GM12873 (cell line): ENCODE results near the gene GNA15.
A peak's percentile ranks its signal among the peaks of the same experiment; 100 is the strongest.

Source experiments
- TF ChIP-seq, protein P1 (sequence below): IDR thresholded peaks from 2 replicates; pipeline ENCODE4 v1.5.1; 2012; ENCODE audit warnings: low read depth, mild to moderate bottlenecking, moderate library complexity, low read length, control low read depth; ENCODE audit not compliant: insufficient read depth; ENCODE audit errors: missing control alignments

The GNA15 gene

DNA sequence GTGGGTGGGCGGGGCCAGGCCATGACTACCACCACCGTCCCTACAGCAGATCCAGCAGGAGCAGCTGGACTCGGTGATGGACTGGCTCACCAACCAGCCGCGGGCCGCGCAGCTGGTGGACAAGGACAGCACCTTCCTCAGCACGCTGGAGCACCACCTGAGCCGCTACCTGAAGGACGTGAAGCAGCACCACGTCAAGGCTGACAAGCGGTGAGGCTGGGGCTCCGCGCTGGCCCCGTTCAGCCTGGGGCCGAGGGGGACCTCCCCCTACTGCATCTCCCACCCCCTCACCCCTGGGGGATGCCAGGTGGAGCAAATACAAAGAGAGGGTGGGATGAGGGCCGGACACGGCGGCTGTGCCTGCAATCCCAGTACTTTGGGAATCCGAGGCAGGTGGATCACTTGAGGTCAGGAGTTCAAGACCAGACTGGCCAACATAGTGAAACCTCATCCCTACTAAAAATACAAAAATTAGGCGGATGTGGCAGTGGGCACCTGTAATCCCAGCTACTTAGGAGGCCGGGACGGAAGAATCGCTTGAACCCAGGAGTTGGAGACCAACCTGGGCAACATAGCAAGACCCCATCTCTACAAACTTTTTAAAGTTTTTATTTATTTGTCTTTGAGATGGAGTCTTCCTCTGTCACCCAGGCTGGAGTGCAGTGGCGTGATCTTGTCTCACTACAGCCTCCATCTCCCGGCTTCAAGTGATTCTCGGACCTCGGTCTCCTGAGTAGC is 70.6 kb downstream of the GNA15 start:
- TF ChIP-seq, protein P1, sequence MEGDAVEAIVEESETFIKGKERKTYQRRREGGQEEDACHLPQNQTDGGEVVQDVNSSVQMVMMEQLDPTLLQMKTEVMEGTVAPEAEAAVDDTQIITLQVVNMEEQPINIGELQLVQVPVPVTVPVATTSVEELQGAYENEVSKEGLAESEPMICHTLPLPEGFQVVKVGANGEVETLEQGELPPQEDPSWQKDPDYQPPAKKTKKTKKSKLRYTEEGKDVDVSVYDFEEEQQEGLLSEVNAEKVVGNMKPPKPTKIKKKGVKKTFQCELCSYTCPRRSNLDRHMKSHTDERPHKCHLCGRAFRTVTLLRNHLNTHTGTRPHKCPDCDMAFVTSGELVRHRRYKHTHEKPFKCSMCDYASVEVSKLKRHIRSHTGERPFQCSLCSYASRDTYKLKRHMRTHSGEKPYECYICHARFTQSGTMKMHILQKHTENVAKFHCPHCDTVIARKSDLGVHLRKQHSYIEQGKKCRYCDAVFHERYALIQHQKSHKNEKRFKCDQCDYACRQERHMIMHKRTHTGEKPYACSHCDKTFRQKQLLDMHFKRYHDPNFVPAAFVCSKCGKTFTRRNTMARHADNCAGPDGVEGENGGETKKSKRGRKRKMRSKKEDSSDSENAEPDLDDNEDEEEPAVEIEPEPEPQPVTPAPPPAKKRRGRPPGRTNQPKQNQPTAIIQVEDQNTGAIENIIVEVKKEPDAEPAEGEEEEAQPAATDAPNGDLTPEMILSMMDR, result no peak

DNA sequence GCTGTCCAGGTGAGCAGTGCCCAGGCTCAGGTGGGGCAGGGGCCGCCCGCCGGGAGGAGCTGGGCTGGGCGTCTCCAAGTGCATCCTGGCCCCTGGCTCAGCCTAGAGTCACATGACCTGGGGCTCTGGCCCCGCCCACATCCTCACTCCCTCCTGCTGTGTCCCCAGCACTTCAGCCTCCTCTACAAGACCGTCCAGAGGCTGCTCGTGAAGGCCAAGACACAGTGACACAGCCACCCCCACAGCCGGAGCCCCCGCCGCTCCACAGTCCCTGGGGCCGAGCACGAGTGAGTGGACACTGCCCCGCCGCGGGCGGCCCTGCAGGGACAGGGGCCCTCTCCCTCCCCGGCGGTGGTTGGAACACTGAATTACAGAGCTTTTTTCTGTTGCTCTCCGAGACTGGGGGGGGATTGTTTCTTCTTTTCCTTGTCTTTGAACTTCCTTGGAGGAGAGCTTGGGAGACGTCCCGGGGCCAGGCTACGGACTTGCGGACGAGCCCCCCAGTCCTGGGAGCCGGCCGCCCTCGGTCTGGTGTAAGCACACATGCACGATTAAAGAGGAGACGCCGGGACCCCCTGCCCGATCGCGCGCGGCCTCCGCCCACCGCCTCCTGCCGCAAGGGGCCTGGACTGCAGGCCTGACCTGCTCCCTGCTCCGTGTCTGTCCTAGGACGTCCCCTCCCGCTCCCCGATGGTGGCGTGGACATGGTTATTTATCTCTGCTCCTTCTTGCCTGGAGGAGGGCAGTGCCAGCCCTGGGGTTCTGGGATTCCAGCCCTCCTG is 71.8 kb downstream of the GNA15 start:
- TF ChIP-seq, protein P1, result no peak

DNA sequence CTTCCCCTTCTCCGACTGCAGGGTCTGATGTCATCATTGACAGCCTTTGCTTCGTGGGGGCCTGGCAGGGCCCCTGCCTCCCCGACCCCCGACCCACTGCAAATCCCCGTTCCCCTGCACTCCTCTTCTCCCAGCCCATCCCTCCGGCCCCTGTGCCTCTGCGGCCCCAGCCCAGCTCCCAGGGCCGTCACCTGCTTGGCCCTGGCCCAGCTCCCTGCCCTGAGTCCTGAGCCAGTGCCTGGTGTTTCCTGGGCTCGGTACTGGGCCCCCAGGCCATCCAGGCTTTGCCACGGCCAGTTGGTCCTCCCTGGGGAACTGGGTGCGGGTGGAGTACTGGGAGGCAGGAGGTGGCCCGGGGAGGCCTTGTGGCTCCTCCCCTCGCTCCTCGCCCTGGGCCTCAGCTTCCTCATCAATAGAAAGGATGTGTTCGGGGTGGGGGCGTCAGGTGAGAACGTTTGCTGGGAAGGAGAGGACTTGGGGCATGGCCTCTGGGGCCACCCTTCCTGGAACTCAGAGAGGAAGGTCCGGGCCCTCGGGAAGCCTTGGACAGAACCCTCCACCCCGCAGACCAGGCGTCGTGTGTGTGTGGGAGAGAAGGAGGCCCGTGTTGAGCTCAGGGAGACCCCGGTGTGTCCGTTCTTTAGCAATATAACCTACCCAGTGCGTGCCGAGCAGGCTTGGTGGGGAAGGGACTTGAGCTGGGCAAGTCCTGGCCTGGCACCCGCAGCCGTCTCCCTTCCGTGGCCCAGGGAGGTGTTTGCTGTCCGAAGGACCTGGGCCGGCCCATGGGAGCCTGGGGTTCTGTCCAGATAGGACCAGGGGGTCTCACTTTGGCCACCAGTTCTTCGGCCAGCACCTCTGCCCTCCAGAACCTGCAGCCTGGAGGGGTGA is 72.7 kb downstream of the GNA15 start:
- TF ChIP-seq, protein P1, result no peak

DNA sequence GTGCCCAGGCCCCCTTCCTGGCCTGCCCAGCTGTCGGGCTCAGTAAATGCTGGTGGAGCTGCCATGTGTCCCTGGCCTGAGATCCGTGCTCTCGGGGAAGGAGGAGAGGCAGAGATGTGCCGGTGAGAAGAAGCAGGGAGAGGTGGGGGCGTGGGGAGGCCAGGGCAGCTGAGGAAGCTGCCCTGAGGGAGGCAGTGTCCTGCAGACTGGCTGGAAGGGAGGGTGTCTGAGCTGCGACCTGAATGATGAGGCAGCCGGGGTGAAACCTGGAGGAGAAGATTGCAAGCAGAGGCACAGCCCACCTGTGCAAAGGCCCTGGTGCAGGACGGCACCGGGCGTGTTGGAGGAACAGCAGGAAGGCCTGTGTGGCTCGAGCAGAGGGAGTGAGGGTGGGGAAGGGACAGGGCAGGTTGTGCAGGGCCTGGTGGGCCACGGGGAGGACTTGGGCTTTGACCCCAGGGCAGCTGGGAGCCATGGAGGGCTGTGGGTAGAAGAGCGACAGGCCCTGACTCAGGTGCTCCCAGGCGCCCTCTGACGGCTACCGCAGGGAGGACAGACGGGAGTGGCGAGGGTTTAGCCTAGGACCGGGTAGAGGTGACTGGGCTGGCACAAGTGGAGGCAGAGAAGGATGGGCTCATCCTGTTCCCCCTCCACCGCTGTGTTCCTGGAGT is 74.6 kb downstream of the GNA15 start:
- TF ChIP-seq, protein P1, result peak; percentile 91

DNA sequence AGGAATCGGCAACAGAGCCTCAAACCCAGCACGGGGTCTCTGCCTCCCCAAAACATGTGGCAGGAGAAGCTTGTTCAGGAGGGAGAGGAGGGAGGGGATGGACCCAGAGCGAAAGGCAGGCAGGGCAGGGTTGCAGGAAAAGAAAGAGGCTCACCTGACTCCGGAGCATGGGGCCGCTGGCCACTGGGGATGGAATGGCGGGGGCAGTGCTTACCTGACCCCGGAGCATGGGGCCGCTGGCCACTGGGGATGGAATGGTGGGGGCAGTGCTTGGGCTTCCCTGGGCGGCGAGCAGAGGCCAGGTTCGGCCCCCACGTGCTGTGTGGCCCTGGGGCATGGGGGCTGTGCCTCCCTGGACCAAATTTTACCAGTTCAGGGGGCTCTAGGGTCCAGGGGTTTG is 75.4 kb downstream of the GNA15 start:
- TF ChIP-seq, protein P1, result no peak

DNA sequence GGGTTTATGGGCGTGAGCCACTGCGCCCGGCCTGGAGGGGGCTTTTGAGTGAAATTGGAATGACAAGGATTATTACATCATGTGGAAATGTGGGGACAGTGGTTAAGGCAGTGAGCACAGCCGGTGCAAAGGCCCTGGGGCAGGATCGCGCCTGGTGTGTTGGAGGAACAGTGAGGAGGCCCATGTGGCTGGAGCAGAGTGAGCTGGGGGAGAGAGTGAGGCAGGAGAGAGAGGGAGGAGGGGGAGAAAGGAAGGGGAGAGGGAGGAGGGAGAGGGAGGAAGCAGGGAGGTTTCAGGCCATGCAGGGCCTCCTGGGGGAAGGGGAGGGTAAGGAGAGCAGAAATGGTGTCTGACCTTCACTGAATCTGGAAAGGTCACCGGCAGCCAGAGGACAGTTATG is 77.3 kb downstream of the GNA15 start:
- TF ChIP-seq, protein P1, result no peak
